22Rv1 (cell line): Measurements from ENCODE around the gene SLC8A1.

Experiments
- CTCF ChIP-seq: fragments of 450-650 bp; IDR thresholded peaks from 2 replicates; pipeline ENCODE4 v1.5.1; 2017; ENCODE audit warnings: mild to moderate bottlenecking
- ZFX ChIP-seq: fragments of 450-650 bp; IDR thresholded peaks from 2 replicates; pipeline ENCODE4 v1.6.1; 2017; ENCODE audit warnings: antibody characterized with exemption, borderline replicate concordance

GRCh38 chr2:40287773-40288172 lies 164.1 kb downstream of the SLC8A1 start:
- TF ChIP-seq CTCF, result no peak
- TF ChIP-seq ZFX, result no peak
